Stimulated activated CD4-positive, alpha-beta T cell treated with anti-CD3 and anti-CD28 coated beads, Interleukin-15, amount 100 ng/mL, for 1 hour (primary cell): ENCODE data around the gene GSK3B.

Experiments used
- DNase-seq, 2 donors: peaks; one replicate each; pipeline ENCODE4 v3.0.0-alpha.2; 2020; ENCODE audit warnings: low read depth in 1 of 2, low spot score in 1 of 2

The GSK3B gene

DNA sequence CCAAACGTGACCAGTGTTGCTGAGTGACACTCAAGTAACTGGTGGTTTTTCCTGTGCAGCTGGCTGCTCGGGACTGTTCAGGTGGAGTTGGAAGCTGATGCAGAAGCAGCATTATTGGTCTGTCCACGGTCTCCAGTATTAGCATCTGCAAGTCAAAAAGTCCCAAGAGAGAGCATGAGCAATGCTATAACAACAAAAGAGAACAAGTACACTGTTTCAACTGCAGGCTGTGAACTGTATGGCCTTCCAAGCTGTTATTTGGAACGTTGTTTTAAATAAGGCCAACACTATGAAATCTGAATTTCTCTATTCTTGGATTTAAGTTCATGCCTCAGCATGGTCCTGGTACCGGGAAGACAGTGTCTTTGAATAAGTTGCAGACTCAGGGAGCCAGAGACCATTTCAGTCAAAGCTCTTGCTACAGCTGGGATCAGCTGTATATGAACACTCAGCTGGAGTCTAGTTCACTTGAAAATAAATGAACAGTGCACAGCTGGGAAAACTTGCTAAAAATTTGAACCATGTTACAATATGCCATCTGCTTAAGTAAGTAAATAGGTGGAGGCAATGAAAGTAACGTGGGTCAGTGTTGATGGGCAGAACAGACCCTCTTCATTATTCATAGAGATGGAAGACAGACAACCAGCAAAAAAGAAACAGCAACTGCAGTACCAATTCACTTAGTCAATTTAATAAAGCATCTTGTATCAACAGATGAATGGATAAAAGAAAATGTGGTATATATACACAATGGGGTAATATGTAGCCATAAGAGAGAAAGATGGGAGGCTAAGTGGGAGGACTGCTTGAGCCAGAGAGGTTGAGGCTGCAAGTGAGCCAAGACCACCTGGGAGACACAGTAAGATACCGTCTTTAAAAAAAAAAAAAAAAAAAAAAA, 267.3 kb downstream of the GSK3B start:
- no peak for DNase-seq

DNA sequence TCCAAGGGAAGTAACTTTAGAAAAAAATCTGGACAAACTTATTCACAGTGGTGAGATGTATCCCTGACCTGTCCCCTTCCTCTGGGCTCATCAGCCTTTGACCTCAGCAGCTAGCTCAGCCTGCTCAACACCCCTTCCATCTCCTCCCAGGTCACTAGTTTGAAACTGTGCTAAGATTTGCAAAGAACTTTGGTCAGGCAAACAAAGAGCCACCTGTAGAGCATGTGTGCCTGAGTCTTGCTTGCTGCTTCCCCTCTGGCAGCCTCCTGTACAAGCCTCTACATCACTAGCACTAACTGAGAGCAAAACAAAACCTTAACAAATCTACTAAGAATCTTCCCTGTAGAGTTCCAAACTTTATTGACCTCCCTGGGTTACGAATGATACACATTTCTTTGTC, 268.4 kb downstream of the GSK3B start:
- no peak for DNase-seq

DNA sequence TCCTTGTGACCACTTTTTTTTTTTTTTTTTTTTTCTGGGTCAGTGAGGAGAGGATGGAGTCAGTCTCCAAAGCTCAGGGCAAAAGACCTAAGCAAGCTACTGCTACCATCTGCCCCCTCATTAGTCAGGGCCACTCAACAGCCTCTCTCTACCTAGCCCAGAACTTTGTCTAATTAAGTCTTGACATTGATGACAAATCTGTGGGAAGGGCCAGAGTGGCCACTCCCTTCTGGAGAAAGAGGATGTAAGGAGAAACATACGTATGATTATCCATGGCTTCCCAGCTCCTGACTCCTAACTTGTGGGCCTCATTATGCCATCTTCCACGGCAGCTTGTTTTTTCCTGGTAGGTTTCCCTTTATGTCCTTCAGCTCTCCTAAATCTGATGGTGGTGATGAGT, 274.4 kb downstream of the GSK3B start:
- no peak for DNase-seq

DNA sequence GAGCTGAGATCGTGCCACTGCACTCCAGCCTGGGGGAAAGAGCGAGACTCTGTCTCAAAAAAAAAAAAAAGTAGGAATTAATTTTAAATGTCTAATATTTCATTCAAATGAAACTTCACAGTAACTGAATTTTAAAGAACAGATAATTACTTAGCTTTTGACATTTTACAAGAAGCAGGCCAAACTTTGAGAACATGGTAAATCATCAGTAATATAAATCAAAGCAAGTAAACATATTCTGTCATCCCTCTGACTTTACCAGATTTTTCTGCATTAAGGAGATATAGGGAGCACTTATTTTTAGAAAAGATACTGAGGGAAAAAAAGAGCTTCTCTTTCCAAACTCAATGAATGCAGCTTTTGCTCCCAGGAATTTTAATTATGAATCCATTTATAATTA, 275.3 kb downstream of the GSK3B start:
- DNase-seq: no peak

DNA sequence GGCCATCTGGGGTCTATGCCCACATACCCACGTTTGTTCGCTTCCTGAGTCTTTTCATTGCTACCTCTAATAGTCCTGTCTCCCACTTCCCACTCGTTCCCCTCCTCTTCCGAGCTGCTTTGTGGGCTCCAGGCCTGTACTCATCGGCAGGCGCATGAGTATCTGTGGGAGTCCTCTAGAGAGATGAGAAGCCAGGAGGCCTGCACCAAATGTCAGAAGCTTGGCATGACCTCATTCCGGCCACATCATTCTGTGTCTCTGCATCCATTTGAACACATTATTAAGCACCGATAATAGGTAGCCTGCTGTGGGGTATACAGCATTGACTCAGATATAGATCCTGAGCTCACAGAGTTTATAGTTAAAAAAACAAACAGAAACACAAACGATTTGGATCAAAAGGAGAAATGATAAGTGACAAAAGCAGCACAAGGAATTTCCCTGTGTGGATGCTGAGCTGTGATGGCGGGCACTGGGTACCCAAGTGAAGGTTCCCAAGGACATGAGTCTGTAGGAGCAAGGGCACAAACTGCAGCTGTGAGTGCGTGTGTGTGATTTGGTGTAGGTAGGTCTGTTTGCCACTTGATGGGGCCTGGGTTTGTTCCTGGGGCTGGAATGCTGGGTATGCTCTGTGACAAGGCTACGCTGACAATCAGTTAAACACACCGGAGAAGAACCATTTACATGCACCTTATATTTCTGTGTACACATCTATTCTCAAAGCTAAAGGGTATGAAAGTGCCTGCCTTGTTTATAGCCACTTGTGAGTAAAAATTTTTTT, 276.5 kb downstream of the GSK3B start:
- DNase-seq: no peak

DNA sequence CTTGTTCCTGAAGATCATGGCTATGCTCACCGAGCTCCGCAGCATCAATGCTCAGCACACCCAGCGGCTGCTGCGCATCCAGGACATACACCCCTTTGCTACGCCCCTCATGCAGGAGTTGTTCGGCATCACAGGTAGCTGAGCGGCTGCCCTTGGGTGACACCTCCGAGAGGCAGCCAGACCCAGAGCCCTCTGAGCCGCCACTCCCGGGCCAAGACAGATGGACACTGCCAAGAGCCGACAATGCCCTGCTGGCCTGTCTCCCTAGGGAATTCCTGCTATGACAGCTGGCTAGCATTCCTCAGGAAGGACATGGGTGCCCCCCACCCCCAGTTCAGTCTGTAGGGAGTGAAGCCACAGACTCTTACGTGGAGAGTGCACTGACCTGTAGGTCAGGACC, 277.2 kb downstream of the GSK3B start:
- no peak for DNase-seq

DNA sequence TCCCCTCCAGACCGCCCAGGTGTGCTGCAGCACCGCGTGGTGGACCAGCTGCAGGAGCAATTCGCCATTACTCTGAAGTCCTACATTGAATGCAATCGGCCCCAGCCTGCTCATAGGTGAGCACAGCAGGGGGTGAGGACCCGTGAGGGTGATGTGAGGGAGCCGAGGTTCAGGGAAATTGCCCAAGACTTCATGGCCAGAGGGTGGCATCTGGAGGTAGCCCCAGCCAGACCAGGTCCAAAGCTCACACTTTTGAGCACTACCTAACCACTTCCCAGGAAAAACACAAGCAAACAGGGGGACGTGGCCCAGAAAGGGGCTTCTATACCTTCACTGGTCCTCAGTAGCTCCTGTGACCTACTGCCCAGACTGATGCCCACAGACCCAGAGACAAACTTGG, 278.5 kb downstream of the GSK3B start:
- no peak for DNase-seq

DNA sequence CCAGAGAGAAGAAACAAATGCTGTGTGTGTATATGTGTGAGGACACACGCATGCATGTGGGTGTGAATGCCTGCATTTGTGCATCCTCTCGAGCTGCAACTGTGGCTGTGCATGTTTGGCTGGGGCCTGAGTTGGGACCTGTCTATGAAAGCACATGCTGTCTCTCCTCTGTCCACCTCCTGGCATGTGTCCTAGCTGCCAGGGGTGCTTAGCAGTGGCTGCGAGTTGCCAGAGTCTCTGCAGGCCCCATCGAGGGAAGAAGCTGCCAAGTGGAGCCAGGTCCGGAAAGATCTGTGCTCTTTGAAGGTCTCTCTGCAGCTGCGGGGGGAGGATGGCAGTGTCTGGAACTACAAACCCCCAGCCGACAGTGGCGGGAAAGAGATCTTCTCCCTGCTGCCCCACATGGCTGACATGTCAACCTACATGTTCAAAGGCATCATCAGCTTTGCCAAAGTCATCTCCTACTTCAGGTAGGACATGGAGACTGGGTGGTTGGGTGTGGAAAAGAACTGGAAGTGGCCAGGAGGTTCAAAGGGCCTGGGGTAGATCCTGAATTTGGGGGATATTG, 281.7 kb downstream of the GSK3B start:
- DNase-seq: no peak

DNA sequence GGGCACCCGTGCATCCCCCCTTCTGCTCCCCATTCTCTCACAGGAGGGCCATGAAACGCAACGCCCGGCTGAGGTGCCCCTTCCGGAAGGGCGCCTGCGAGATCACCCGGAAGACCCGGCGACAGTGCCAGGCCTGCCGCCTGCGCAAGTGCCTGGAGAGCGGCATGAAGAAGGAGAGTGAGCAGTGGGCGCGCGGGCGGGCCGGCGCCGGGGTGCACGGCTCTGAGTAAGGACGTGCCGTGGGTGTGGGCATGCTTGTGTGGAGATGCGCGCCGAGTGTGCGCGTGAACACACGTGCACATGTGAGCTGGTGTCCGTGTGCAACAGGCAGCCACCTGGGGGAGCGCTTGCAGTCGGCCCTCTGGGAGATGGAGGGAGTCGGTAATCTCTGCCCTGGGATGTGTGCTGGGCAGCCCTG, 284.2 kb downstream of the GSK3B start:
- peak in 1 of 2 donors; percentile 50 for DNase-seq

DNA sequence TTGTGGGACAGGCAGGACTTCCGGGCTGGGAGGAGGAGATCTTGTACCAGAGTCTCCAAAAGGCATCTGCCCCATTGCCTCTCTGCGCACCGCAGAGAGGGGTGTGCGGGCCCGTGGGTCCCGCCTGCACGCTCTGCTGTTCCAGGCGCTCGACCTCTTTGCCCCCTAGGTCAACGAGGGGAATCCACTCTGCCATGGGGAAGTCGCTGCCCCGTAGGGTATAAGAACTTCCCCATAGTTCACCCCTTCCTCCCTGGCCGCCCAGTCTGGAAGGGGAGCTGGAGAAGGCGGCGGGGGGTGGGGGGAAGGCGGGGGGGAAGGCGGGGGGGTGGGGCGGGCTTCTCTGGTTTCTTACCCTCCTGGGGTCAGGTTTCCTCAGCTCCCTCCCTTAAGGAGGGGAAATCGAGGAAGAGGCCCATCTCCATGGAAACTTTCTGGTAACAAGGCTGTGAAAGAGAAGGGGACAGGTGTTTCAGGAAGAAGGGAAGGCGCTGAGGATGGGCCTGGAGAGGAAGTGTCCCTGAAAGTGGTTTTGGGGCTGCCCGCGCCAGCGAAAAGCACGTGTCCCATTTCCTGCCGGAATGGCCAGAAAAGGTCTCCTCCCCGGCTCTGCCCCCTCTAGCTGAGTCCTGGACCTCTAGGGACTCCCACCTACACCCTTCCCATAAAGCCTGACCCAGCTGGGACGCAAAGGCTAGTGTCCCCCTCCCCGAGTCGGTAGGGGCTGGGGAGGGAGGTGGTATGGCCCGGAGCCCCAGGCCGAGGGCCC, 284.8 kb downstream of the GSK3B start:
- DNase-seq: peak in 1 of 2 donors; percentile 6

DNA sequence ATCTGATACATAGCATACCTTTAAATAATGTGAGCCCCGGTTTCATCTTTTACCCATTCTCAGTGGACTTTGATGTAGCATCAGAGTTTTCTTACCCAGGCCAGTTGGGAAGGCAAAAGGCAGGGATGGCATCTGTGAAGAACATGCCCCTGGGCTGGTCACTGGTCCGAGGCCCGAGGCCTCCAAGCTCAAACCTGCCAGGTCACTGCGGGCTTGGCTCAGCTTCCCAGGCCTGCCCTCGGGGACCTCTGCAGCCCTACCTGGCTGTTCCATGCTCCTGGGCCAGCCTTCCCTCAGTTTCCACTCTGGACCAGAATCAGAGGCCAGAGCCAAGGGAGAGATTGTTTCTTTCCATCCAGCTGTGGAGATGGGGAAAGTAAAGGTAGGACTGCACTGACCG, 285.4 kb downstream of the GSK3B start:
- no peak for DNase-seq

DNA sequence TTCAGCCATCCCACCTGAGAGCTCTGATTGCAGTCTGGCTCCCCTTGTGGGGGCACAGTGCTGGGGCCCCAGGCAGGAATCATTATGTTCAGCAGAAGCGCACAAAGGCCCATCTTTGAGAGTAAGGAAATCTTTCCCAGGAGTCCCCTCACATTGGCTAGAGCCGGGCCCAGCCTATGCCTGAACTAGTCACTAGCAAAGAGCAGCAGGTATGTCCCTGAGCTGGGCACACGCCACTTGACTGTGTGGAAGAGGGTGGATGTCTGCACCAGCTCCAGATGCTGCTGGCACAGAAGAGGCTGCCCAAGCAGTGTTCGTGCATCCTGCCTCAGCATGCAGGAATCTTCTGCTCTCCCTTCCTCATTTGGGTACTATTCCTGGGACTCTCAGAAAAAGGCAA, 286.0 kb downstream of the GSK3B start:
- no peak for DNase-seq

DNA sequence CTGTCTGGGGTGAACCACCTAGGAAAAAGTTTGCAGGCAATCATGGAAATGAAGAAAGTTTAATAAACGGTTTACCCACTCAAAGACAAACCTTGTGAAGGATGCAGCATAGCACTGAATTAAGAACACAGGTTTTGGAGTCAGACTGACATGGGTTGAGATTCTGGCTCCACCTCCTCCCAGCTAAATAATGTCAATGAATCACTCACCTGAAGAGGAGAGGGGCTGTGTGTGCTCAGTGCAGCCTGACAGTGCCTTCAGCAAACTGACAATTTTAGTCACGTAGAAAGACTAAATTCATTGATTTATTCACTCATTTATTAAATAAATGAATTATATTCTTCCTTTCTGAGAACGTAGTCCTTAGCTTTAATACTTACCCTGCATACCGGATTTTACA, 293.4 kb downstream of the GSK3B start:
- no peak for DNase-seq

DNA sequence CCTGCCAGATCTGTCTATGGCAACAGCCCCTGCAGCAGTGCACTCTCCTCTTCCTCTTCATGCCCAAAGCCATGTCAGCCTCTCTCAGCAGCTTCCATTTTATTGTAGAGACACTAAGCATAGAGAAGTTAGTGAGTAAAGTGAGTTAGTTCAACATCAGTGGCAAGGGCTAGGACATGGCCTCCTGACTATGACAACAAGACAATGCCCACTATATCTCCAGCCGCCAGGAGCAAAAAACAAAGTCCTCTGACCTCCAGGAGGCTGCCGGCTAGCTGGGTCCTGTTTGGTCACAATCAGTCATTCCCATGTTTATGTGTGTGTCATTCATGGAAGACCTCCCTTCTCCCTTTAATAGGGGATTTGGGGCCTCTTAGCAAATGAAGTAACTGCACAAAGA, 297.5 kb downstream of the GSK3B start:
- DNase-seq: no peak

DNA sequence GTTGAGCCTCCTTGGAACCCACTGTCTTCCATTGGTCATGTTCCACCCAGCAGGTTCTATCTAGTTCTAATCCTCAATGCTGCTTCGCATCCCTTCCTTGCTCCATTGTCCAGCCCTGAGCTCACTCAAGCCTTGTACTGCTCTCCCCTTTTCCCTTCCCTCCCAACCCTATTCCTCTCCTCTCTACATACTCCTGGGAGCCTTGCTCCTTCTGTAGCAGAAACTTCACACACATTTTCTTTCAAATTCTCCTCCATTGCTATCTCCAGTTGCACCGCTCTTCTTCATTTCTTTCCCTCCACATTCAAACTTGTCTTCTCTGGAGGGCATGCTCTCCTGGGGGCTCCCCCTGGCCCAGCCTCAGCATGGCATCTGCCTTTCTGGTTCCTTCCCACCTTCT, 297.9 kb downstream of the GSK3B start:
- no peak for DNase-seq

DNA sequence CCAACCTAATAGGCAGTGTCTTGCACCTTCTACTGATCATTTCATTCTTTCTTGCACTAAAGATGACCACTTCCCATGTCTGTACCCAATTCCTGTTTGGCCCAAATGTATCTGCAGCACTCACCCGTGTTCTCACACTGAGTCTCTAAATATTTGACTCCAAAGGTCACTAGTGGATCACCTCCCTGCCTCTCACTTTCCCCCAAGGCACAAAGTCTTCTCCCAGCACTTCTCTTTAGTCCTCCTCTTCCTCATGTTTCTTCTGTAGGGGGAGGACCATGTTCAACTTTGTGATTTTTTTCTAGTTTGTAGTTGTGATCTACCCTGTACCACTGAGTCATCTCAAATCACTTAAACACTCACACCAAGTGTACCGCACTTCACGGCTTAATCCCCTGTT, 298.4 kb downstream of the GSK3B start:
- DNase-seq: no peak

DNA sequence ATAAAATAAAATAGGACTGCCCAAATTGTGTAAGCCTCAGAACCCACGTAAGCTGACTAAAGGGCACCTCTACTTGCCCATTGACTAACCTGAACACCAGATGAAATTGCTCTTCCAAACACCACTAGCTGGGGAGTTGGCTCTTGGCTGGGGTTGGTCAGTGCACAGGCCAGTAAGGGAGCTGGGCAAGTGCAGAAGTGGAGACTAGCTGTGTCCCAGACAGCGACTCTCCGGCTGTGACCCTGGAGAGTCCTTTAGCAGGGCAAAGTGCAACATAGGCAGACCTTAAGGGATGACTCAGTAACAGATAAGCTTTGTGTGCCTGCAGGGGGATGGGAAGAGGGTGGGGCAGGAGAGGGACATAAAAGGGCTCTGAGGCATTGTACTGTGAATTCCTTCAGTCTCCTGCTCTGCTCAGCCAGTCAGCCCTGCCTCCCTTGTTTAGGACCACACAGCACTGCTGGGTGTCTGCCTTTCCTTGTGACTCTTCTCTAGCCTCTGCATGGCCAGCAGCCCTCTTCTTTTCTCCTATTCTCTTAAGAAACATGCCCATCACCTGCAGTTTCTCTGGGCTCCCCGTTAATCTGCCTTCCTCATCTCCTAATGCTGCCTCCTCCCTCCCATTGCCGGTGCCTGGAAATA, 299.2 kb downstream of the GSK3B start:
- no peak for DNase-seq

DNA sequence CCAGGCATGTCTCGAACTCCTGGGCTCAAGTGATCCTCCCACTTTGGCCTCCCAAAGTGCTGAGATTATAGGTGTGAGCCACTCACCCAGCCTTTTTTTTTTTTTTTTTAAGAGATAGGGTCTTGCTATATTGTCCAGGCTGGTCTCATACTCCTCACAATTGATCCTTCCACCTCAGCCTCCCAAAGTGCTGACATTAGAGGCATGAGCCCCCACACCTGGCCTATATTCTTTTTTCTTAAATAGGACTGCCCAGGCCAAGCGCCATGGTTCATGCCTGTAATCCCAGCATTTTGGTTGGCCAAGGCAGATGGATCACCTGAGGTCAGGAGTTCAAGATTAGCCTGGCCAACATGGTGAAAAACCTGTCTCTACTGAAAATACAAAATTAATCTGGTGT, 299.8 kb downstream of the GSK3B start:
- DNase-seq: no peak

DNA sequence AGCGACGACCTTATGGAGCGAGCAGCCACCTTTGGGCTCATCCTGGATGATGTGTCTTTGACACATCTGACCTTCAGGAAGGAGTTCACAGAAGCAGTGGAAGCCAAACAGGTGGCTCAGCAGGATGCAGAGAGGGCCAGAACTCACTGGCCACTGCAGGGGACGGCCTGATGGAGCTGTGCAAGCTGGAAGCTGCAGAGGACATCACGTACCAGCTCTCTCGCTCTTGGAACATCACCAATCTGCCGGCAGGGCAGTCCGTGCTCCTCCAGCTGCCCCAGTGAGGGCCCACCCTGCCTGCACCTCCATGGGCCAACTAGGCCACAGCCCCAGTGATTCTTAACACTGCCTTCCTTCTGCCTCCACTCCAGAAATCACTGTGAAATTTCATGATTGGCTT, 302.0 kb downstream of the GSK3B start:
- DNase-seq: no peak

DNA sequence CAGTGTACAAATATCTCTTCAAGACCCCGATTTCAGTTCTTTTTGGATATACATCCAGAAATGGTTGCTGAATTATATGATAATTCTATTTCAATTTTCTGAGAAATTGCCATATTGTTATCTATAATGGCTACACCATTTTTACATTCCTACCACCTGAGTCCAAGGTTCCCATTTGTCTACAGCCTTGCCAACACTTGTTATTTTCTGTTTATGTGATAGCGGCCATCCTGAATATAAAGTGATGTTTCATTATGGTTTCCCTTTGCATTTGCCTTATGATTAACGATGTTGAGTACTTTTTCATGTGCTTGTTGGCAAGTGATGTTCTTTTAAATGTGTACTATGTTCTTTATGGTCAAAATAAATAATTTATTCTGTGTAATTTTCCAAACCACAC, 303.9 kb downstream of the GSK3B start:
- no peak for DNase-seq

DNA sequence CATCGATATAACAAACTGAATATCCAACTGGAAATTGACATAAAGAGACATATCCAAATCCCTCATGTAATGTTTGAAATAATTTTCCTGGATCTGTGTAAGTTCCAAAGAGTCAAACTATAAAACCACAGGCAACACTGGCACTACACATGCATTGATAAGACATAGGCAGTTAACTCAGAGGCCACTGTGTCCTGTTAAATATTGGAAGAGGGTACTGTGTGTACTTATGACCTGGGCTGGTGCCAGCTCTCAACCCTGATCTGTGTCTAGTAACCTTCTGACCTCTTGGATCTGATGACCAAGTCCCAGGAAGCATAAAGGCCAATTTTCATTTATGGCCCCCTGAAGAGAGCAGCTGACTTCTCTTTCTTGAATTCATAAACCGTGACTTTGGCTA, 307.8 kb downstream of the GSK3B start:
- no peak for DNase-seq
